GM23338 (cell line): ENCODE measurements around the gene PPP4R2.

Source experiments
- CREB1 ChIP-seq: fragments of 250-450 bp; sonication (Bioruptor Pico); IDR thresholded peaks from 2 replicates; pipeline ENCODE4 v1.5.0; 2020; ENCODE audit warnings: low read depth, mild to moderate bottlenecking, moderate library complexity
- EZH2 ChIP-seq: fragments of 200-600 bp; sonication (generic); IDR thresholded peaks from one replicate; pipeline ENCODE4 v1.8.0; 2017; ENCODE audit warnings: antibody characterized with exemption, mild to moderate bottlenecking, low read depth; ENCODE audit not compliant: unreplicated experiment
- EZH2phosphoT487 ChIP-seq: fragments of 200-600 bp; sonication (generic); IDR thresholded peaks from one replicate; pipeline ENCODE4 v1.8.1; 2018; ENCODE audit warnings: antibody characterized with exemption; ENCODE audit not compliant: unreplicated experiment
- JUNB ChIP-seq: IDR thresholded peaks from one replicate; pipeline ENCODE4 v1.6.1; 2016; ENCODE audit warnings: antibody characterized with exemption; ENCODE audit not compliant: unreplicated experiment
- POLR2AphosphoS5 ChIP-seq: IDR thresholded peaks from 2 replicates; pipeline ENCODE4 v1.6.1; 2016; ENCODE audit warnings: antibody characterized with exemption, low read depth
- STAT1 ChIP-seq: IDR thresholded peaks from one replicate; pipeline ENCODE4 v1.6.1; 2016; ENCODE audit warnings: antibody characterized with exemption; ENCODE audit not compliant: unreplicated experiment
- ZNF114 ChIP-seq: fragments of 250-450 bp; sonication (Bioruptor Pico); IDR thresholded peaks from 2 replicates; pipeline ENCODE4 v1.5.0; 2020; ENCODE audit warnings: mild to moderate bottlenecking, moderate library complexity
- TF ChIP-seq, protein P1 (sequence below), 2 experiments: fragments of 200-600 bp in 1 of 2; sonication (generic) in 1 of 2; conservative IDR thresholded peaks; 2 replicates each; pipeline versions ENCODE4 v1.5.1 to v1.6.1; 2016 to 2017; ENCODE audit warnings: antibody characterized with exemption in 2 of 2, low read depth in 2 of 2, mild to moderate bottlenecking in 2 of 2, moderate library complexity in 1 of 2
- TF ChIP-seq, protein P2 (sequence below): IDR thresholded peaks from one replicate; pipeline ENCODE4 v1.6.1; 2018; ENCODE audit warnings: antibody characterized with exemption; ENCODE audit not compliant: unreplicated experiment
- TF ChIP-seq, protein P3 (sequence below): fragments of 250-450 bp; sonication (Bioruptor Pico); IDR thresholded peaks from 2 replicates; pipeline ENCODE4 v1.5.0; 2020; ENCODE audit warnings: mild to moderate bottlenecking, moderate library complexity

DNA sequence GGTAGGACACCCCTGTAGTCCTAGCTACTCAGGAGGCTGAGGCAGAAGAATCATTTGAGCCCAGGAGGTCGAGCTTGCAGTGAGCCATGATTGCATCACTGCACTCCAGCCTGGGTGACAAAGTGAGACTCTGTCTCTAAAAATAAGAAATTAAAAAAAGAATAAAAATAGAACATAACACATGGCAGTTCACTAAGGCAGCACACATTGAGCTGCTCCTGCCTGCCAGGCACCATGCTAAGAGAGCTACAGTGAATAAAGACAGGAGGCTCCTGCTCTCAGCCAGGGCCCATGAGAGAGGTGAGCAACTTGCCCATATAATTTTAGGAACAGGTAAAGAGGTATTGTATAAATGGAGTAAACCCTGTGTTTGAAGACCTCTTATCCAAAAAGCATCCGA is 119.2 kb downstream of the PPP4R2 start:
- TF ChIP-seq EZH2phosphoT487, result no peak
- TF ChIP-seq, protein P1, sequence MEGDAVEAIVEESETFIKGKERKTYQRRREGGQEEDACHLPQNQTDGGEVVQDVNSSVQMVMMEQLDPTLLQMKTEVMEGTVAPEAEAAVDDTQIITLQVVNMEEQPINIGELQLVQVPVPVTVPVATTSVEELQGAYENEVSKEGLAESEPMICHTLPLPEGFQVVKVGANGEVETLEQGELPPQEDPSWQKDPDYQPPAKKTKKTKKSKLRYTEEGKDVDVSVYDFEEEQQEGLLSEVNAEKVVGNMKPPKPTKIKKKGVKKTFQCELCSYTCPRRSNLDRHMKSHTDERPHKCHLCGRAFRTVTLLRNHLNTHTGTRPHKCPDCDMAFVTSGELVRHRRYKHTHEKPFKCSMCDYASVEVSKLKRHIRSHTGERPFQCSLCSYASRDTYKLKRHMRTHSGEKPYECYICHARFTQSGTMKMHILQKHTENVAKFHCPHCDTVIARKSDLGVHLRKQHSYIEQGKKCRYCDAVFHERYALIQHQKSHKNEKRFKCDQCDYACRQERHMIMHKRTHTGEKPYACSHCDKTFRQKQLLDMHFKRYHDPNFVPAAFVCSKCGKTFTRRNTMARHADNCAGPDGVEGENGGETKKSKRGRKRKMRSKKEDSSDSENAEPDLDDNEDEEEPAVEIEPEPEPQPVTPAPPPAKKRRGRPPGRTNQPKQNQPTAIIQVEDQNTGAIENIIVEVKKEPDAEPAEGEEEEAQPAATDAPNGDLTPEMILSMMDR (conservative IDR thresholded peaks at IDR 0.05; ENCODE audit: low read depth in 2 of 2), result no peak
- TF ChIP-seq, protein P2, sequence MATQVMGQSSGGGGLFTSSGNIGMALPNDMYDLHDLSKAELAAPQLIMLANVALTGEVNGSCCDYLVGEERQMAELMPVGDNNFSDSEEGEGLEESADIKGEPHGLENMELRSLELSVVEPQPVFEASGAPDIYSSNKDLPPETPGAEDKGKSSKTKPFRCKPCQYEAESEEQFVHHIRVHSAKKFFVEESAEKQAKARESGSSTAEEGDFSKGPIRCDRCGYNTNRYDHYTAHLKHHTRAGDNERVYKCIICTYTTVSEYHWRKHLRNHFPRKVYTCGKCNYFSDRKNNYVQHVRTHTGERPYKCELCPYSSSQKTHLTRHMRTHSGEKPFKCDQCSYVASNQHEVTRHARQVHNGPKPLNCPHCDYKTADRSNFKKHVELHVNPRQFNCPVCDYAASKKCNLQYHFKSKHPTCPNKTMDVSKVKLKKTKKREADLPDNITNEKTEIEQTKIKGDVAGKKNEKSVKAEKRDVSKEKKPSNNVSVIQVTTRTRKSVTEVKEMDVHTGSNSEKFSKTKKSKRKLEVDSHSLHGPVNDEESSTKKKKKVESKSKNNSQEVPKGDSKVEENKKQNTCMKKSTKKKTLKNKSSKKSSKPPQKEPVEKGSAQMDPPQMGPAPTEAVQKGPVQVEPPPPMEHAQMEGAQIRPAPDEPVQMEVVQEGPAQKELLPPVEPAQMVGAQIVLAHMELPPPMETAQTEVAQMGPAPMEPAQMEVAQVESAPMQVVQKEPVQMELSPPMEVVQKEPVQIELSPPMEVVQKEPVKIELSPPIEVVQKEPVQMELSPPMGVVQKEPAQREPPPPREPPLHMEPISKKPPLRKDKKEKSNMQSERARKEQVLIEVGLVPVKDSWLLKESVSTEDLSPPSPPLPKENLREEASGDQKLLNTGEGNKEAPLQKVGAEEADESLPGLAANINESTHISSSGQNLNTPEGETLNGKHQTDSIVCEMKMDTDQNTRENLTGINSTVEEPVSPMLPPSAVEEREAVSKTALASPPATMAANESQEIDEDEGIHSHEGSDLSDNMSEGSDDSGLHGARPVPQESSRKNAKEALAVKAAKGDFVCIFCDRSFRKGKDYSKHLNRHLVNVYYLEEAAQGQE, result no peak
- TF ChIP-seq JUNB, result no peak
- no peak for TF ChIP-seq POLR2AphosphoS5
- no peak for TF ChIP-seq EZH2
- TF ChIP-seq CREB1 (CRISPR knock-in tag), result no peak
- no peak for TF ChIP-seq STAT1
- no peak for TF ChIP-seq ZNF114 (CRISPR knock-in tag)
- TF ChIP-seq, protein P3, sequence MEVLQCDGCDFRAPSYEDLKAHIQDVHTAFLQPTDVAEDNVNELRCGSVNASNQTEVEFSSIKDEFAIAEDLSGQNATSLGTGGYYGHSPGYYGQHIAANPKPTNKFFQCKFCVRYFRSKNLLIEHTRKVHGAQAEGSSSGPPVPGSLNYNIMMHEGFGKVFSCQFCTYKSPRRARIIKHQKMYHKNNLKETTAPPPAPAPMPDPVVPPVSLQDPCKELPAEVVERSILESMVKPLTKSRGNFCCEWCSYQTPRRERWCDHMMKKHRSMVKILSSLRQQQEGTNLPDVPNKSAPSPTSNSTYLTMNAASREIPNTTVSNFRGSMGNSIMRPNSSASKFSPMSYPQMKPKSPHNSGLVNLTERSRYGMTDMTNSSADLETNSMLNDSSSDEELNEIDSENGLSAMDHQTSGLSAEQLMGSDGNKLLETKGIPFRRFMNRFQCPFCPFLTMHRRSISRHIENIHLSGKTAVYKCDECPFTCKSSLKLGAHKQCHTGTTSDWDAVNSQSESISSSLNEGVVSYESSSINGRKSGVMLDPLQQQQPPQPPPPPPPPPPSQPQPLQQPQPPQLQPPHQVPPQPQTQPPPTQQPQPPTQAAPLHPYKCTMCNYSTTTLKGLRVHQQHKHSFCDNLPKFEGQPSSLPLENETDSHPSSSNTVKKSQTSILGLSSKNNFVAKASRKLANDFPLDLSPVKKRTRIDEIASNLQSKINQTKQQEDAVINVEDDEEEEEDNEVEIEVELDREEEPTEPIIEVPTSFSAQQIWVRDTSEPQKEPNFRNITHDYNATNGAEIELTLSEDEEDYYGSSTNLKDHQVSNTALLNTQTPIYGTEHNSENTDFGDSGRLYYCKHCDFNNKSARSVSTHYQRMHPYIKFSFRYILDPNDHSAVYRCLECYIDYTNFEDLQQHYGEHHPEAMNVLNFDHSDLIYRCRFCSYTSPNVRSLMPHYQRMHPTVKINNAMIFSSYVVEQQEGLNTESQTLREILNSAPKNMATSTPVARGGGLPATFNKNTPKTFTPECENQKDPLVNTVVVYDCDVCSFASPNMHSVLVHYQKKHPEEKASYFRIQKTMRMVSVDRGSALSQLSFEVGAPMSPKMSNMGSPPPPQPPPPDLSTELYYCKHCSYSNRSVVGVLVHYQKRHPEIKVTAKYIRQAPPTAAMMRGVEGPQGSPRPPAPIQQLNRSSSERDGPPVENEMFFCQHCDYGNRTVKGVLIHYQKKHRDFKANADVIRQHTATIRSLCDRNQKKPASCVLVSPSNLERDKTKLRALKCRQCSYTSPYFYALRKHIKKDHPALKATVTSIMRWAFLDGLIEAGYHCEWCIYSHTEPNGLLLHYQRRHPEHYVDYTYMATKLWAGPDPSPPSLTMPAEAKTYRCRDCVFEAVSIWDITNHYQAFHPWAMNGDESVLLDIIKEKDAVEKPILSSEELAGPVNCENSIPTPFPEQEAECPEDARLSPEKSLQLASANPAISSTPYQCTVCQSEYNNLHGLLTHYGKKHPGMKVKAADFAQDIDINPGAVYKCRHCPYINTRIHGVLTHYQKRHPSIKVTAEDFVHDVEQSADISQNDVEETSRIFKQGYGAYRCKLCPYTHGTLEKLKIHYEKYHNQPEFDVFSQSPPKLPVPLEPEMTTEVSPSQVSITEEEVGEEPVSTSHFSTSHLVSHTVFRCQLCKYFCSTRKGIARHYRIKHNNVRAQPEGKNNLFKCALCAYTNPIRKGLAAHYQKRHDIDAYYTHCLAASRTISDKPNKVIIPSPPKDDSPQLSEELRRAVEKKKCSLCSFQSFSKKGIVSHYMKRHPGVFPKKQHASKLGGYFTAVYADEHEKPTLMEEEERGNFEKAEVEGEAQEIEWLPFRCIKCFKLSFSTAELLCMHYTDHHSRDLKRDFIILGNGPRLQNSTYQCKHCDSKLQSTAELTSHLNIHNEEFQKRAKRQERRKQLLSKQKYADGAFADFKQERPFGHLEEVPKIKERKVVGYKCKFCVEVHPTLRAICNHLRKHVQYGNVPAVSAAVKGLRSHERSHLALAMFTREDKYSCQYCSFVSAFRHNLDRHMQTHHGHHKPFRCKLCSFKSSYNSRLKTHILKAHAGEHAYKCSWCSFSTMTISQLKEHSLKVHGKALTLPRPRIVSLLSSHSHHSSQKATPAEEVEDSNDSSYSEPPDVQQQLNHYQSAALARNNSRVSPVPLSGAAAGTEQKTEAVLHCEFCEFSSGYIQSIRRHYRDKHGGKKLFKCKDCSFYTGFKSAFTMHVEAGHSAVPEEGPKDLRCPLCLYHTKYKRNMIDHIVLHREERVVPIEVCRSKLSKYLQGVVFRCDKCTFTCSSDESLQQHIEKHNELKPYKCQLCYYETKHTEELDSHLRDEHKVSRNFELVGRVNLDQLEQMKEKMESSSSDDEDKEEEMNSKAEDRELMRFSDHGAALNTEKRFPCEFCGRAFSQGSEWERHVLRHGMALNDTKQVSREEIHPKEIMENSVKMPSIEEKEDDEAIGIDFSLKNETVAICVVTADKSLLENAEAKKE (CRISPR knock-in tag), result no peak
